ENCODE measurements around the gene PINLYP. TPM values are rescaled to one million over a fixed set of nuclear protein-coding genes. Genes with fewer than 3 reads are reported as not detected.
A peak's percentile ranks its signal among the peaks of the same experiment; 100 is the strongest.

Gene PINLYP
- total RNA-seq, 1 donor from 2014 or later = 2.2 TPM

GRCh38 chr19:43594081-43594697, 18.6 kb downstream of the PINLYP start:
- no peak for DNase-seq (ENCODE audit: low spot score in 2 of 2)
- TF ChIP-seq CTCF (IDR thresholded peaks at IDR 0.05) = no peak
- intact Hi-C loops (cut with DNase I) = loop anchor here (10.0 kb wide), 1 partner anchor 1639 kb away; the partner anchor contains the start of gene RABAC1
- no peaks in the 10 kb centered on the region for H3K27me3 ChIP-seq
- H3K4me3 ChIP-seq = peak overlapping the region; percentile 58 to 88
- peaks cover 22 to 23% of the 10 kb centered on the region in 2 donors for H3K4me1 ChIP-seq
- no peaks in the 10 kb centered on the region for H3K9me3 ChIP-seq
- H3K27ac ChIP-seq = peak overlapping the region; percentile 82 to 88
- peaks cover 38 to 47% of the 10 kb centered on the region in 2 donors for H3K36me3 ChIP-seq

- H3K27me3 ChIP-seq = no peaks in the 10 kb centered on the region
- peaks cover 22 to 23% of the 10 kb centered on the region in 2 donors for H3K4me1 ChIP-seq
- H3K36me3 ChIP-seq = peaks cover 42 to 48% of the 10 kb centered on the region in 2 donors
- peak; percentile 47 to 69 (median 63) for TF ChIP-seq CTCF (IDR thresholded peaks at IDR 0.05)
- DNase-seq (ENCODE audit: low spot score in 2 of 2) = peak in 1 of 2 donors; percentile 78
- peak overlapping the region; percentile 82 to 88 for H3K27ac ChIP-seq
- H3K9me3 ChIP-seq = no peaks in the 10 kb centered on the region
- intact Hi-C loops (cut with DNase I) = loop anchor here (10.0 kb wide), 1 partner anchor 1640 kb away; the partner anchor contains the start of gene RABAC1
- peak overlapping the region; percentile 58 to 88 for H3K4me3 ChIP-seq
Observed at GRCh38 chr19:43594710-43595604, 19.4 kb downstream of the PINLYP start.

- Histone ChIP-seq H3K4me1 (peaks cover 22 to 23% of the 10 kb centered on the region in 2 donors), H3K9me3 (no peaks in the 10 kb centered on the region), H3K27me3 (no peaks in the 10 kb centered on the region), H3K27ac (peak overlapping the region; percentile 82 to 88), H3K4me3 (peak overlapping the region; percentile 58 to 88), H3K36me3 (peaks cover 42 to 48% of the 10 kb centered on the region in 2 donors)
- intact Hi-C loops (cut with DNase I) = loop anchor here (10.0 kb wide), 1 partner anchor 1641 kb away; the partner anchor contains the start of gene RABAC1
- no peak for DNase-seq (ENCODE audit: low spot score in 2 of 2)
- no peak for TF ChIP-seq CTCF (IDR thresholded peaks at IDR 0.05)
Observed at GRCh38 chr19:43595605-43595998, 20.0 kb downstream of the PINLYP start.

DNA sequence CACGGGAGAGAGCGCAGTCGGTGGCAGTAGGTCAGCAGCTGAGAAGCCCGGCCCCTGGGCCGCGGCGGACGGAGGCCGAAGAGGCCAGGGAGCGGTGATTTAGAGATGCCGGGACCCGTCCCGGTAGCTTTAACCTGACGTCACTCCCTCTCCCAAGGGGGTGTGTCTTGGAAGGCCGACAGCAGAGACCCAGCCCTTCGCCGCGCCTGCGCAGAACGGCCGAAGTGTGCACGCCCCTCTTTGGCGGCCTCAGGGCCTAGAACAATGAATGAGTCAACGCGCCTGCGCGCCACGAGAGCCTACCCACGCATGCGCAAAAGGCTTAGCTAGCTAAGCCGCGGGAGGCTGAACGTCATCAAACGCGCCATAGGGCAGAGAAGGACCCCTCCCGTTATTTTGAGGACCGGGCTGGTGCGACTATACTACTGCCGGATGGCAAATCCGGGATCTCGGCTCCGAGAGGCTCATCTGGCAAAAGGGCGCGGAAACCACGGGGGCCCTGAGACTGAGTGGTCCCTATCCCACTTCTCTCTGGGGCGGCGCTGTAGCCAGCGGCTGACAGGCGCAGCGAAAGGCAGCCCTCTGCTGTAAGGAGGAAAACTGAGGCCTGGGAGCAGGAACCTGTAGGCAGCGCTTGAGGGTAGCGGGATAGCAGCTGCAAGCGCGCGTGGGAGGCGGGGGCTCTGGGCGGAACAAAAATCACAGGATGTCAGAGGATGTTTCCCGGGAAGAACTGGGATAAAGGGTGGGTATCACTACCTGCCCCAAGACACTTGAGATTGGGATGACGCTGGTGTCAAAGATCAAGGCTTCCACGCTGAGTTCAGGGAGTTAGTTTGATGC, 20.6 kb downstream of the PINLYP start, which contains the start of the genes IRGQ and ZNF576:
TSS of gene IRGQ (minus strand) at position 136 of the 843 bp plus-strand sequence. CDS start 796 bp downstream, outside the sequence.
TSS of gene ZNF576 (plus strand) at position 597 of the 843 bp plus-strand sequence. CDS start 514 bp downstream, outside the sequence.
- H3K4me3 ChIP-seq = peak within 1 kb of the TSS; percentile 59 to 88
- TF ChIP-seq CTCF (IDR thresholded peaks at IDR 0.05) = no peak
- intact Hi-C loops (cut with DNase I) = loop anchor here (1.0 to 10.0 kb wide), 6 partner anchors 21 to 1641 kb away; partner anchors contain the start of genes PINLYP, RABAC1, SMG9 and XRCC1

More for the DNA sequence above, 20.6 kb downstream of the PINLYP start, which contains the start of the genes IRGQ and ZNF576:
- peak; percentile 99 to 100 for DNase-seq (ENCODE audit: low spot score in 2 of 2)
- H3K4me1 ChIP-seq = peaks cover 22 to 23% of the 10 kb centered on the region in 2 donors
- peaks cover 38 to 43% of the 10 kb centered on the region in 2 donors for H3K36me3 ChIP-seq
- H3K9me3 ChIP-seq = no peaks in the 10 kb centered on the region
- H3K27ac ChIP-seq = peak within 1 kb of the TSS; percentile 94 to 99
- no peaks in the 10 kb centered on the region for H3K27me3 ChIP-seq

Measured in ascending aorta (tissue), 2 donors.